HG03457 (cell line): ENCODE results near the gene STRBP.
"Not testable (repeated sequence)": the region's sequence is repeated elsewhere in the genome, so short reads cannot be mapped to it uniquely, and the experiment has no call there.

Experiments used
- ATAC-seq: cut with Tn5 transposase; IDR thresholded peaks from one replicate; pipeline ENCODE4 v1.9.1; 2021; ENCODE audit warnings: moderate number of reproducible peaks; ENCODE audit not compliant: unreplicated experiment

STRBP gene

GRCh38 chr9:123200469-123200868 is 67.9 kb downstream of the STRBP start:
- ATAC-seq = not testable (repeated sequence)

DNA sequence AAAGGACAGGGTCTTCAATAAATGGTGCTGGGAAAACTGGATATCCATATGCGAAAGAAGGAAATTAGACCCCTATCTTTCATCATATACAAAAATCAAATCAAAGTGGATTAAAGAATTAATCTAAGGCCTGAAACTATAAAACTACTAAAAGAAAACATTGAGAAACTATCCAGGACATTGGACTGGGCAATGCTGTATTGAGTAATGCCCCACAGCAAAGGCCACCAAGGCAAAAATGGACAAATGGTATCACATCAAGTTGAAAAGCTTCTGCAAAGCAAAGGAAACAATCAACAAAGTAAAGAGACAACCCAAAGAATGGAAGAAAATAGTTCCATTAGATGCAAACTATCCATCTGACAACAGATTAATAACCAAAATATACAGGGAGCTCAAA is 72.3 kb downstream of the STRBP start:
- ATAC-seq = no peak

DNA sequence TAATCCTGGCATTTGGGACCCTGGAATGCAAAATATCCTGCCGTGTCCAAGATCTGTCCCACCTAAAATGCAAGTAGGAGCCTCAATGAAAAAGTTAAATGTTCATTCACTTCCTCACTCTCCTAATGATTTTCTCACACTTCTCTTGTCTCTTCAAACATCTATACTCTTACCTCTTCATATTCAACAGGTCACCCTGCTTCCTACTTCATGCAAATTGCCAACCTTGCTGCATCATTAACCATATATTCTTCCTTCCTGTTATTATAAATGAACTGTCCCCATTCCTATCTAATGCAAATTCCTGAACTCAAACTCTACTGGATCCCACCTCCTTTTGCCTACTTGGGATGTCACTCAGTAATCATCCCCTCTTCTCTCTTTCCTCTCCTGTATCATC is 74.4 kb downstream of the STRBP start:
- ATAC-seq = no peak

DNA sequence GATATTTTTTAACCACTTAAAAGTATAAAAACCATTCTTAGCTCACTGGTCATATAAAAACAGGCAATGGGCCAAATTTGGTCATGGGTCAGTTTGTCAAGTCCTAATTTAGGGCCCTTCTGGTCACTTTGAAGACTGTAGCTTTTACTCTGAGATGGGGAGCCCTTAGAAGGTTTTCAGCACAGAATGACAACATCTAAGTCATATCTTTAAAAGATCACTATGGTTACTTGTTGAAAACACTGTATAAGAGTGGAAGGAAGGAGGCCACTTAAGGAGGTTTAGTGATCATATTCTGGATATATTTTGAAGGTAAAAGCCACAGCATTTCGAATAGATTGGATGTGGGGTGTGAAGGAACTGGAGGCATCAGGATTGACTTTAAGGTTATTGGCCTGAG is 76.7 kb downstream of the STRBP start:
- no peak for ATAC-seq

- no peak for ATAC-seq
These were observed 77.1 kb downstream of the STRBP start for GRCh38 chr9:123191260-123191659.

DNA sequence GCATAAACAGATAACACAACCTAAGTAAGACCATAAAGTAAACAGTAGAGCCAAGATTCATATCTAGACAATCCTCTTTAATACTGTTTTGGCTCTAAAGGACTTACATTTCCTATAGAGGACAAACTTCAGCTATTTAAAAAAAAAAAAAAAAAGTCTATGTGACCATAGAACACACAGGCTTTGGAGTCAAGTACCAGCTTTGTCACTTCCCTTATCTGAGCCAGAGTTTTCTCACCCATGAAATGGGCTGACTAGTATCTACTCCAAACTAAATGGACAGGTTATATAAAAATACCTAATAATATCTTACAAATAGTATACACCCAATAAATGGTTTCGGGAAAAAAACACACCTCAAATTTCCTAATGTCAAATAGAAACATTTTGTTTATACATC is 81.3 kb downstream of the STRBP start:
- no peak for ATAC-seq

- ATAC-seq = not testable (repeated sequence)
These were observed 82.4 kb downstream of the STRBP start for GRCh38 chr9:123186029-123186428.

- ATAC-seq = no peak
These were observed 91.4 kb downstream of the STRBP start for GRCh38 chr9:123176949-123177348.

GRCh38 chr9:123175854-123176629 is 92.3 kb downstream of the STRBP start:
- no peak for ATAC-seq

DNA sequence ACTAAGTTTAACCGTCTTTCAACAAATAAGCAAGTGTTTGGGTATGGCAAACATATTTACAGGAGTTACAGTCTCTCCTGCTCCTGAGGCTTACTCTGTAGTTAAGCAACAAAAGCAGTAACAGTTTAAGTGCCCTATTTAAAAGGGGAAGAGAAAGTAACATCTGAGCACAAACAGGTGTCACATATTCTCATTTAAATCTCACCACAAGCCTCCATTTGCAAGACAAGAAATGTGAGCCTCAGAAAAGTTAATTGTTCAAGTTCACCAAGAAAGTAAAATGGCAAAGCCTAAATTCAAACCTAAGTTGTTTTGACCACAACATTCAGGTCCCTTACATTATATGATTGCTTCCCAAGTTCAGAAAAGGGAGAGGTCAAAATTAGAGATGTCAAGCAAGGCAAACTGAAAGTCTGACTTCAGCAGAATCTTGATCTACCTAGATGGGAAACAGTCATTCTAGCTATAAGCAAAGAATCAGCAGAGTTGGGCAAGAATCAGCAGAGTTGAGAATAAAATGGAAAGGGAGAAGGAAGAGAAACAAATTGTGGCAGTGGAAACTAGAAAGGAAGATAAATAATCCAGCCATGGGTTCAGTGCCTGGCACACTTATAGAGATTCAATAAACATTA is 93.4 kb downstream of the STRBP start:
- ATAC-seq = peak; percentile 70

- no peak for ATAC-seq
These were observed 94.3 kb downstream of the STRBP start for GRCh38 chr9:123174079-123174478.

- ATAC-seq = no peak
These were observed 98.5 kb downstream of the STRBP start for GRCh38 chr9:123169926-123170325.

- ATAC-seq = no peak
These were observed 99.8 kb downstream of the STRBP start for GRCh38 chr9:123168586-123168985.

DNA sequence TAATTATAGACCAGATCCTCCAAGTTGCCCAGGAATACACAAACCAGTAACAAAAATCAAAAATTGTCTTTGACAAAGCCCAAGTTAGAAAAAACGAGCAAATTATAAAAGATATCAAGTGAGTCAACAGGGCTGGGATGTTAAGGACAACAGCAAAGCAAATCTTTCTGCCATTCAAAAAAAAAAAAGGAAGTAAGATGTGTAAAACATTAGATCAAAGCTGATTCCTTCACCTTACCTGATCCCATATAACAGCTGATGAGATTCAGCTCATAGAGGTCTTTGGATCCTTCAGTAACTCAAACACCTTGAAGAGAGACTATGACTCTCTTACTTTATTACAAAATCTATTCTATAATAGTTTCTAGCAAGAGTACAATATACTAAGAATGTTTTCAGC is 100.9 kb downstream of the STRBP start:
- ATAC-seq = no peak

DNA sequence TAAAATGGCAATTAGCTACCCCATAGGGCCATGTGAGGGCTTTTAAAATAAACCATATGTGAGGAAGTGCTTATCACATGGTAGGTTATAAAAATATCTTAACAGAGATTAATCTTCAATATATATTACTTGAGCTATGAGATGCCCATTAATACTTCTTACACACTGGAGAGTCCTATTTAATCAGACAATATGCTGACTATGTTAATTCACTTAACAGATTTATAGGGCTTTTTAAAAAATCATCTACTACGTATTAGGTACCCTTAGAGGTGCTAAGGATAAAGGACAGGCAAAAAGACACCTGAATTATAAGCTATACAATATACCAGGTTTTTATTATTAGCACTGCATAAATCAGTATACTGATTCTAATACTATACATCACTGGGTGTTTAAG is 102.6 kb downstream of the STRBP start:
- ATAC-seq = no peak

DNA sequence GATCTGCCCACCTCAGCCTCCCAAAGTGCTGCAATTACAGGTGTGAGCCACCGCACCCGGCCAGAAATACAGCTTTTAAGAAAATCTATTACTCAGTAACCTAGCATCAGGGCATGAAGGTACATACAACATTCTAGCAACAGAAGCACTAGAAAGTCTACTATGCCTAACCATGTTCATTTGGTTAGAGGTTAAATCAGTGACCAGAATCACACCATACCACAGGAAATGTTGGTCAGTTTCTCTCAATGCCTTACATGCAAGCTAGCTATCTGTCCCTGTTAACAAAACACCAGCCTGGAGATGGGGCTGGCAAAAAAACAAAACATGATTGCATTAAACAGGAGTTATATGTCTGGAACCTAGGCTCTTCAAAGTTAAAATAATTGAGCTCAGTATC is 104.1 kb downstream of the STRBP start:
- ATAC-seq = peak; percentile 68

GRCh38 chr9:123162791-123163345 is 105.5 kb downstream of the STRBP start:
- ATAC-seq = no peak

GRCh38 chr9:123162360-123162759 is 106.0 kb downstream of the STRBP start:
- no peak for ATAC-seq

DNA sequence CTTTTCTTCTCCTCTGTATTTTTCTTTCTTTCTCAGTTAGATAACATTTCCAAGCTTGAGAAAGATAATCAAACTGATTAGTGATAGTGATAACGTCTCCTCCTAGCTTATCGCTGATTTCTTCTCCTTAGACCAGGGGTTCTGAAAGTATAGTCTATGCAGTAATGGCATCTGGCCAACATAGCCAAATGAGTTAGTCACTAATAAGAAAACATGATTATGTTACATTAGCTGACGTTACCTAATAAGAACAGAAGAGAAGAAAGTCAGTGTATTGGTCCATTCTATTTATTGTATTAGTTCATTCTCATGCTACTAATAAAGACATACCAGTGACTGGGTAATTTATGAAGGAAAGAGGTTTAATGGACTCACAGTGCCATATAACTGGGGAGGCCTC is 111.2 kb downstream of the STRBP start:
- no peak for ATAC-seq

GRCh38 chr9:123150708-123151503 is 117.5 kb downstream of the STRBP start:
- no peak for ATAC-seq

- no peak for ATAC-seq
These were observed 119.3 kb downstream of the STRBP start for GRCh38 chr9:123149067-123149466.

- no peak for ATAC-seq
These were observed 130.2 kb downstream of the STRBP start for GRCh38 chr9:123138163-123138562.
